Stimulated activated CD8-positive, alpha-beta memory T cell treated with anti-CD3 and anti-CD28 coated beads, Interleukin-15, amount 100 ng/mL, for 1 hour (primary cell): ENCODE measurements around the gene KSR1.

Source experiments
- DNase-seq: peaks from one replicate; pipeline ENCODE4 v3.0.0-alpha.2; 2020; ENCODE audit warnings: low read depth

KSR1 gene

GRCh38 chr17:27535178-27535928 is 79.1 kb downstream of the KSR1 start:
- DNase-seq: no peak

- DNase-seq: no peak
Observed at GRCh38 chr17:27535975-27536374, 79.7 kb downstream of the KSR1 start.

- no peak for DNase-seq
Observed at GRCh38 chr17:27536781-27537180, 80.5 kb downstream of the KSR1 start.

- DNase-seq: no peak
Observed at GRCh38 chr17:27538156-27538955, 82.1 kb downstream of the KSR1 start.

GRCh38 chr17:27539152-27539551 is 82.9 kb downstream of the KSR1 start:
- DNase-seq: no peak

GRCh38 chr17:27539794-27540317 is 83.6 kb downstream of the KSR1 start:
- no peak for DNase-seq

GRCh38 chr17:27540318-27541101 is 84.3 kb downstream of the KSR1 start:
- no peak for DNase-seq

GRCh38 chr17:27541301-27542023 is 85.2 kb downstream of the KSR1 start:
- DNase-seq: no peak

GRCh38 chr17:27542841-27543463 is 86.7 kb downstream of the KSR1 start:
- DNase-seq: no peak

- DNase-seq: no peak
Observed at GRCh38 chr17:27543464-27543856, 87.2 kb downstream of the KSR1 start.

- no peak for DNase-seq
Observed at GRCh38 chr17:27543958-27544349, 87.7 kb downstream of the KSR1 start.

GRCh38 chr17:27544350-27545131 is 88.3 kb downstream of the KSR1 start:
- no peak for DNase-seq

- DNase-seq: no peak
Observed at GRCh38 chr17:27545562-27546229, 89.4 kb downstream of the KSR1 start.

GRCh38 chr17:27546624-27547300 is 90.5 kb downstream of the KSR1 start:
- DNase-seq: no peak

- DNase-seq: no peak
Observed at GRCh38 chr17:27547301-27547683, 91.0 kb downstream of the KSR1 start.

- DNase-seq: no peak
Observed at GRCh38 chr17:27548369-27548768, 92.1 kb downstream of the KSR1 start.

- no peak for DNase-seq
Observed at GRCh38 chr17:27549251-27549893, 93.1 kb downstream of the KSR1 start.

- DNase-seq: no peak
Observed at GRCh38 chr17:27550291-27550930, 94.2 kb downstream of the KSR1 start.
